Measurements from ENCODE around the gene CENPQ. TPM values are rescaled to one million over a fixed set of nuclear protein-coding genes. Genes with fewer than 3 reads are reported as not detected.

Gene CENPQ
- total and polyA plus RNA-seq, 2 of the 8 experiments (the other 6 are each of a cell fraction or from before 2014, with no cell fraction given), result 9.4 to 19.6 TPM

DNA sequence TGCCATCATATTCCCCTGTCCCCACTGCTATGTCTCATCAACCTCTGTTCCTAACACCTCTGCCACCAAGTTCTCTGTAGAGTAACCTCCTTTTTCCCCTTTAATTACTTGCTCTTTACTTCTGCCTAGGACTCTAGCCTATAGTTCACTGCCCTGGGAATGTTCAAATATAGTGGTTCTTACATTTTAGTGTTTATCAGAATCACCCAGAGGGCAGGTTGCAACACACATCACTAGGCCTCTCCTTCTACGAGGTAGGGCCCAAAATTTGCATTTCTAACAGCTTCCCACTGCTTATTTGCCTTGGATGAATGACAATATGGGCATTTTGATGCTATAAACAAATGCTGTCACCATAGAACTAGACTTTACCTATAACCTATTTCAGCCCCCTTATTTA lies 64.2 kb downstream of the CENPQ start:
- no peak for FAIRE-seq
- Histone ChIP-seq H3K9me3 (ENCODE audit: insufficient read depth in 2 of 2, low read depth in 1 of 2, low read length in 1 of 2) (no peaks in the 10 kb centered on the region), H3K27me3 (replicated peaks in 1 of 4; ENCODE audit: control insufficient read depth in 3 of 4, extremely low read depth in 1 of 4, insufficient read depth in 3 of 4, low read length in 3 of 4) (no peaks in the 10 kb centered on the region), H2BK20ac (ENCODE audit: low read length) (no peak overlapping the region), H3K14ac (ENCODE audit: insufficient read length) (no peak overlapping the region), H3K79me1 (ENCODE audit: low read depth, low read length) (no peaks in the 10 kb centered on the region), H3K79me2 (ENCODE audit: control insufficient read depth in 1 of 2, insufficient read depth in 2 of 2, low read length in 2 of 2) (no peaks in the 10 kb centered on the region), H3K36me3 (ENCODE audit: control insufficient read depth in 2 of 4, insufficient read depth in 4 of 4, low read length in 3 of 4) (no peaks in the 10 kb centered on the region), H3K4me3 (ENCODE audit: extremely low read depth in 1 of 4, insufficient read depth in 2 of 4, low read depth in 3 of 4, low read length in 4 of 4) (no peak overlapping the region), H4K91ac (replicated peaks; ENCODE audit: insufficient read length, low read length) (peak overlapping the region; percentile 26), H2BK5ac (ENCODE audit: low read depth, low read length) (no peak overlapping the region), H2BK12ac (ENCODE audit: low read depth, low read length) (no peak overlapping the region), H3K18ac (ENCODE audit: extremely low read depth, low read length) (no peak overlapping the region), H3K23me2 (ENCODE audit: low read depth, low read length) (no peaks in the 10 kb centered on the region), H3K4me2 (ENCODE audit: insufficient read depth in 1 of 2, low read depth in 2 of 2, low read length in 2 of 2) (no peak overlapping the region), H4K5ac (ENCODE audit: insufficient read length, low read depth, low read length) (peak overlapping the region; percentile 27), H2BK120ac (replicated peaks; ENCODE audit: low read depth, low read length) (no peak overlapping the region), H3K4me1 (replicated peaks in 1 of 4; ENCODE audit: control insufficient read depth in 3 of 4, insufficient read depth in 4 of 4, low read length in 3 of 4) (peaks cover 0 to 7% (median 2%) of the 10 kb centered on the region in 4 experiments; a peak in 2 of 7 replicates), H3K27ac (ENCODE audit: low read depth, low read length) (no peak overlapping the region), H2AK5ac (ENCODE audit: low read depth, low read length) (no peak overlapping the region), H2AFZ (ENCODE audit: low read length) (peak overlapping the region; percentile 85; the same call in 1 of the 2 replicates), H3K4ac (replicated peaks; ENCODE audit: insufficient read length, low read depth, low read length) (no peak overlapping the region), H3K9ac (replicated peaks in 1 of 4; ENCODE audit: extremely low read depth in 1 of 4, low read depth in 3 of 4, low read length in 3 of 4) (no peak overlapping the region), H3K23ac (ENCODE audit: insufficient read length) (no peak overlapping the region), H4K20me1 (replicated peaks in 1 of 2; ENCODE audit: control insufficient read depth in 1 of 2, insufficient read depth in 2 of 2, low read length in 2 of 2) (no peaks in the 10 kb centered on the region), H2BK15ac (ENCODE audit: low read length) (no peak overlapping the region), H4K8ac (ENCODE audit: extremely low read depth, insufficient read depth, low read length) (no peak overlapping the region), H3K56ac (replicated peaks; ENCODE audit: insufficient read length, low read depth, low read length) (no peak overlapping the region)
- 48% methylated on average over 1 of the region's 1 CpG; no CpG with 5 or more reads in 1 of the 2 experiments for WGBS, 2 experiments (ENCODE audit: extremely low coverage in 1 of 2, insufficient coverage in 1 of 2, insufficient read length in 1 of 2, insufficient replicate concordance in 2 of 2, low coverage in 1 of 2, low lambda C conversion rate in 2 of 2, missing lambda C conversion rate in 1 of 2)
- ChIA-PET CTCF (ENCODE audit: partially characterized antibody) (no interaction called here), POLR2A (ENCODE audit: partially characterized antibody) (no interaction called here)
- no peak for DNase-seq (ENCODE audit: low read depth in 1 of 2, low spot score in 2 of 2)
- TF ChIP-seq RXRA (IDR thresholded peaks at IDR 0.05; ENCODE audit: insufficient read depth, low read depth, low read length), result no peak
- peak; percentile 45; the same call in 1 of the 2 replicates for TF ChIP-seq CEBPB (IDR thresholded peaks at IDR 0.05; ENCODE audit: low read depth, low read length)
- TF ChIP-seq RBBP5 (IDR thresholded peaks at IDR 0.05; ENCODE audit: borderline replicate concordance, low read depth, low read length), result no peak
- no peak for TF ChIP-seq TAF7 (optimal IDR thresholded peaks at IDR 0.05; ENCODE audit: borderline replicate concordance, low read depth, low read length)
- TF ChIP-seq EP300 (IDR thresholded peaks at IDR 0.05; ENCODE audit: borderline replicate concordance in 1 of 2, low read depth in 2 of 2, low read length in 2 of 2), result no peak
- no peak for TF ChIP-seq HDAC6 (IDR thresholded peaks at IDR 0.05; ENCODE audit: low read depth, low read length)
- TF ChIP-seq SP1 (IDR thresholded peaks at IDR 0.05; ENCODE audit: low read depth, low read length), result no peak

All from H1 (cell line).